ENCODE data around the gene TOGARAM1. TPM values are rescaled to one million over a fixed set of nuclear protein-coding genes. Genes with fewer than 3 reads are reported as not detected.
A peak's percentile ranks its signal among the peaks of the same experiment; 100 is the strongest.

The TOGARAM1 gene
- total RNA-seq, 2 donors from 2014 or later = 6.3 to 9.7 TPM

DNA sequence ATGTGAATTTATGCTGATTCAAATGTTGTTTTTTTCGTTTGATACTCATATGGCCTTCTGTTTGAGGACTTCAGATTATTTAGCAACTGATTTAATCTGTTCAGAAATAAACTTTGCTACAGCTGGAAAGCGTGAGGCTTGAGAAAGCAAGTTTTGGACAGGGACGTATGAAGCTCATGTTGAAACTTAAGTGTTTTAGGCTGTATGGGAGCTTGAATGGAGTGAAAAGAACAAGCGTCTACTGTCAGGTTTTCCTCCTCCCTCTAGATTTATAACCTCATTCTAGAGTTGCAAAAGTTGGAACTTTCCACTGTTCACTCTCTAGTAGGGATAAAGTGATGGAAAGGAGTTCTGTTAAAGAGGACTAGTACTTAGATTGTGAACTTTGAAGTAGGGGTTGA, 123.0 kb downstream of the TOGARAM1 start:
- H3K36me3 Mint-ChIP-seq (ENCODE audit: insufficient read depth in 2 of 2) = peaks cover 4 to 8% of the 10 kb centered on the region in 2 donors
- peaks cover 55% of the 10 kb centered on the region for H3K4me1 Mint-ChIP-seq (ENCODE audit: low read depth)
- peak overlapping the region; percentile 94 to 98 for H3K4me3 Mint-ChIP-seq
- no peaks in the 10 kb centered on the region for H3K9me3 Mint-ChIP-seq
- DNase-seq (no peak), ATAC-seq (replicated peaks in 1 of 2) (no peak)
- peak overlapping the region; percentile 97 for H3K27ac Mint-ChIP-seq
- no peaks in the 10 kb centered on the region for H3K27me3 Mint-ChIP-seq (ENCODE audit: low read depth)

GRCh38 chr14:45089813-45090212, 127.8 kb downstream of the TOGARAM1 start:
- peak; percentile 18 to 32 for DNase-seq
- no peaks in the 10 kb centered on the region for H3K27me3 Mint-ChIP-seq (ENCODE audit: low read depth)
- no peaks in the 10 kb centered on the region for H3K9me3 Mint-ChIP-seq
- peak overlapping the region; percentile 15 to 17 for H3K4me3 Mint-ChIP-seq
- ATAC-seq (replicated peaks in 1 of 2) = peak; percentile 99
- peaks cover 75% of the 10 kb centered on the region for H3K4me1 Mint-ChIP-seq (ENCODE audit: low read depth)
- H3K27ac Mint-ChIP-seq = peak overlapping the region; percentile 0
- peaks cover 4 to 19% of the 10 kb centered on the region in 2 donors for H3K36me3 Mint-ChIP-seq (ENCODE audit: insufficient read depth in 2 of 2)

DNA sequence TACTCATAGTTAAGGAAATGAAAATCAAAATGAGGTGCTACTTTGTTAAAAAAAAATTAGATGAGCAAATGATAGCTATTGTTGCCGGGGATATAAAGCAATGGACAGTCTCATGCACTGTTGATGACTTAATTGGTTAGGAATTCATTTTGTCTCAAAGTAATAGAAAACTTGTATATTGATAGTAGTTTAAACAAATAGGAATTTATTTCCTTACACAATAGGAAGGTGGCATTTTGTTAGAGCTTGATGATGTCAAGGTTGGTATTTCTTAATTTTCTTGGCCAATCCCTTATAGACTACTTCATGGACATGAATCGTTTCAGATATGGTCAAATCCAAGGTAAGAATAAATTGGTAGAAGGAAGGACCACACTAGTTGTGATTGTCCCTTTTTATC, 129.7 kb downstream of the TOGARAM1 start:
- ATAC-seq (replicated peaks in 1 of 2) (no peak), DNase-seq (no peak)
- Mint-ChIP-seq H3K27me3 (ENCODE audit: low read depth) (no peaks in the 10 kb centered on the region), H3K9me3 (no peaks in the 10 kb centered on the region), H3K4me1 (ENCODE audit: low read depth) (peaks cover 66% of the 10 kb centered on the region), H3K36me3 (ENCODE audit: insufficient read depth in 2 of 2) (peaks cover 8 to 29% of the 10 kb centered on the region in 2 donors), H3K4me3 (no peak overlapping the region), H3K27ac (peak overlapping the region; percentile 19)

DNA sequence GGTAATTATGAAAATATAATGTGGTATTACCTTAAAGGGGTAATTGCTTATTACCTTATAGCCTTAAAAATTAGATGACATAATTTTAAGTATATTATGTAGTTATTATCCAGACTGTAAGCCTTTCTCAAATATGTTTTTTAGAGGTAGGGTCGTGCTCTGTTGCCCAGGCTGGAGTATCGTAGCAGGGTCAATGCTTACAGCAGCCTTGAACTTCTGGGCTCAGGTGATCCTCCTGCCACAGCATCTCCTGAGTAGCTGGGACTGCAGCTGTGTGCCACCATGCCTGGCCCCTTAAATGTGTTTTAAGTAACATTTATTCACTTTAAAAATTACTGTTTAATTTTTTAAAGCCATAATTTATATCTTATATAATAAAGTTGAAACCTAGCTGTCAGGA, 132.3 kb downstream of the TOGARAM1 start:
- peaks cover 8 to 37% of the 10 kb centered on the region in 2 donors for H3K36me3 Mint-ChIP-seq (ENCODE audit: insufficient read depth in 2 of 2)

DNA sequence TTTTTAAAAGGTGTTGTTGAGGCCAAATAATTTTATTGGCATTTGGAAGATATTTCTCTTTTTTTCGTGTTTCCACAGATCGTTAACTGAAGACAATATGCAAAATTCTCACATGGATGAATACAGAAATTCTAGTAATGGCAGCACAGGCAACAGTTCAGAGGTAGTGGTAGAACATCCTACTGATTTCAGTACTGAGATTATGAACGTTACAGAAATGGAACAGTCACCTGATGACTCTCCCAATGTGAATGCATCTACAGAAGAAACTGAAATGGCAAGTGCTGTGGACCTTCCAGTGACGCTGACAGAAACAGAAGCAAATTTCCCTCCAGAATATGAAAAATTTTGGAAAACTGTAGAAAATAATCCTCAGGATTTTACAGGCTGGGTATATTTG, 133.2 kb downstream of the TOGARAM1 start:
- ATAC-seq (replicated peaks in 1 of 2) = peak; percentile 82 to 97
- Mint-ChIP-seq H3K27ac (peak overlapping the region; percentile 44), H3K4me3 (peak overlapping the region in 1 of 2 donors; percentile 43), H3K27me3 (ENCODE audit: low read depth) (no peaks in the 10 kb centered on the region), H3K36me3 (ENCODE audit: insufficient read depth in 2 of 2) (peaks cover 8 to 43% of the 10 kb centered on the region in 2 donors), H3K9me3 (no peaks in the 10 kb centered on the region), H3K4me1 (ENCODE audit: low read depth) (peaks cover 33% of the 10 kb centered on the region)
- DNase-seq = no peak

More for the DNA sequence above, 132.3 kb downstream of the TOGARAM1 start:
- no peak for ATAC-seq (replicated peaks in 1 of 2)
- Mint-ChIP-seq H3K4me3 (no peak overlapping the region), H3K4me1 (ENCODE audit: low read depth) (peaks cover 42% of the 10 kb centered on the region), H3K9me3 (no peaks in the 10 kb centered on the region), H3K27ac (no peak overlapping the region), H3K27me3 (ENCODE audit: low read depth) (no peaks in the 10 kb centered on the region)
- DNase-seq = no peak

- Mint-ChIP-seq H3K27me3 (ENCODE audit: low read depth) (no peaks in the 10 kb centered on the region), H3K27ac (no peak overlapping the region), H3K4me1 (ENCODE audit: low read depth) (peaks cover 23% of the 10 kb centered on the region), H3K4me3 (no peak overlapping the region), H3K36me3 (ENCODE audit: insufficient read depth in 2 of 2) (peaks cover 8 to 50% of the 10 kb centered on the region in 2 donors), H3K9me3 (no peaks in the 10 kb centered on the region)
- ATAC-seq (replicated peaks in 1 of 2) (no peak), DNase-seq (no peak)
Observed at GRCh38 chr14:45096218-45096617, 134.2 kb downstream of the TOGARAM1 start.

DNA sequence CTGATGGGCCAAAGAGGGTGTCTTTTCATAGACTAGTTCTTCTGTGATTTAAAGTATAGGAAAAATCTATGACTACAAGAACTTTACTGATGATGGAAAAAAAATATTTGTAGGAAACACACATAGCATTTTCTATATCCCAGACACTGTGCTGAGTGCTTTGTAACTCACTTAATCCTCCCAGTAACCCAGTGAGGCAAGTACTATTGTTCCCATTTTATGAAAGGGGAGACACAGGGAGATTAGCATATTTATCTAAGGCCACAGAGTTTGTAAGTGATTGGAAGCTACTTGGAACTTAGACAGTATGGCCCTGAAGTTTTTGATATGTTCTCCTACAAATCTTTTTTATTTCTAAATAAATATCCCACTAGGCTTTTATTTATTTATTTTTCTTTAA, 141.8 kb downstream of the TOGARAM1 start:
- Mint-ChIP-seq H3K27me3 (ENCODE audit: low read depth) (no peaks in the 10 kb centered on the region), H3K4me1 (ENCODE audit: low read depth) (no peaks in the 10 kb centered on the region), H3K27ac (peak overlapping the region; percentile 19), H3K36me3 (ENCODE audit: insufficient read depth in 2 of 2) (peaks cover 4 to 46% of the 10 kb centered on the region in 2 donors), H3K4me3 (no peak overlapping the region), H3K9me3 (peaks cover 0 to 2% of the 10 kb centered on the region in 2 donors)
- no peak for ATAC-seq (replicated peaks in 1 of 2)
- no peak for DNase-seq

GRCh38 chr14:45104561-45104960, 142.6 kb downstream of the TOGARAM1 start:
- Mint-ChIP-seq H3K9me3 (peaks cover 0 to 2% of the 10 kb centered on the region in 2 donors), H3K27ac (peak overlapping the region; percentile 59), H3K36me3 (ENCODE audit: insufficient read depth in 2 of 2) (peaks cover 4 to 42% of the 10 kb centered on the region in 2 donors)

DNA sequence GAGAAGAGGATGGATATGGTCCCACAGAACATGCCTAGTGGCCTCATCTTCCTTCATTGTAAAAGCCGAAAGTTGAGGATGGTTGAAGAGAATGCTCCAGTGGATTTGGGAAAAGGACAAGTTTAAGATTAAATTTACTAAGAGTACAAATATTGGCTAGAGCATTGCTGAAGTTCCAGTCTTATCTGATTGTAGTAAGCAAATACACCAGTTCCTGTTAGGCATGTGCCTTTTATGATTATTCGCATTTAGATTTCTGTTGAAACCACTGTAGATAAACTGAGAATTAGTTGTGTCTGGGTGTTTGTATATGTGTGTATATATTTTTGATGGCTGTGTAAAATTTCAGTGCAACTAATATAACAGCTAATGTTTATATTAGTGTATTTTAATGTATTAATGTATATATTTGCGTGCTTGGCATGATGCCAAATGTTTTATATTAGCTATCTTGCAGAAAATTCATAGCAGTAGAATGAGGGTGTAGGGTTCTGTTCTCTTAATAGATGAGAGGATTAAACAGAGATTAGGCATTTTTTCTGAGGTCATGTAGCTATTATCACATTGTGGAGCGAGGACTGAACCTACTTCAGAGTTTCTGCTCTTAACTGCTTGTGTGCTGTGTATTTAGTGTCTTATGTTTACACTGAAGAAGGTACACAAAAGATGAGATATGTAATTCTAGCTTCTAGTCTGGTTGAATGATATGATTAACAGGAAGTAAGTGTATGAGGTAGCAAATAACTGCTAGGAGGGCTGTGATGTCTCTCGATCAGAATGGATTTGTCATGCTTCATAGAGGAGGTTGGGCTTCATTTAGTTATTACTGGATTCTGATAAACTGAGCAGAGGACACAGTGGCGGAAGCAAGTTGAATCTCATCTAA, 151.1 kb downstream of the TOGARAM1 start:
- Mint-ChIP-seq H3K4me1 (ENCODE audit: low read depth) (peaks cover 25% of the 10 kb centered on the region), H3K36me3 (ENCODE audit: insufficient read depth in 2 of 2) (peaks cover 12 to 33% of the 10 kb centered on the region in 2 donors), H3K9me3 (no peaks in the 10 kb centered on the region), H3K27me3 (ENCODE audit: low read depth) (no peaks in the 10 kb centered on the region), H3K27ac (peak overlapping the region; percentile 98), H3K4me3 (peak overlapping the region; percentile 7 to 86)
- no peak for DNase-seq
- ATAC-seq (replicated peaks in 1 of 2) = peak; percentile 50 to 73

More at GRCh38 chr14:45104561-45104960, 142.6 kb downstream of the TOGARAM1 start:
- H3K4me3 Mint-ChIP-seq = no peak overlapping the region
- no peaks in the 10 kb centered on the region for H3K4me1 Mint-ChIP-seq (ENCODE audit: low read depth)
- no peak for DNase-seq
- no peaks in the 10 kb centered on the region for H3K27me3 Mint-ChIP-seq (ENCODE audit: low read depth)
- ATAC-seq (replicated peaks in 1 of 2) = no peak

DNA sequence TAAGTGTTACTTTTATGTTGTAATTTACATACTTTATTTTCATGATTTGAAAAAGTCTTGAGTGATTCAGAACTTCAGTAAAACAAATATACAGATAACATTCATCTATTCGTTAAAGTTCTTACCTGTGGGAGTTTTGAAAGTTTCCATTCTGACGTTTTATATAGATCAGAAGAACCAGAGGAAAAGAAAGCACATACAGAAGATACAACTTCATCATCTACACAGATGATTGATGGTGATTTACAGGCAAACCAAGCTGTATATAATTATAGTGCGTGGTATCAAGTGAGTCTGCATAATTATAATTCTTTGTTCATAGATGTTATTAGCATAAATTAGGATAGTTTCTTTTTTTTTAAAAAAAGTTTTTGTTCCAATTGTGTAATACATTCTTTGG, 152.3 kb downstream of the TOGARAM1 start:
- no peaks in the 10 kb centered on the region for H3K27me3 Mint-ChIP-seq (ENCODE audit: low read depth)
- H3K9me3 Mint-ChIP-seq = no peaks in the 10 kb centered on the region
- H3K36me3 Mint-ChIP-seq (ENCODE audit: insufficient read depth in 2 of 2) = peaks cover 14 to 30% of the 10 kb centered on the region in 2 donors
- peak; percentile 87 to 91 for ATAC-seq (replicated peaks in 1 of 2)
- peak overlapping the region; percentile 93 for H3K27ac Mint-ChIP-seq
- peaks cover 25% of the 10 kb centered on the region for H3K4me1 Mint-ChIP-seq (ENCODE audit: low read depth)
- no peak for DNase-seq
- peak overlapping the region in 1 of 2 donors; percentile 55 for H3K4me3 Mint-ChIP-seq

DNA sequence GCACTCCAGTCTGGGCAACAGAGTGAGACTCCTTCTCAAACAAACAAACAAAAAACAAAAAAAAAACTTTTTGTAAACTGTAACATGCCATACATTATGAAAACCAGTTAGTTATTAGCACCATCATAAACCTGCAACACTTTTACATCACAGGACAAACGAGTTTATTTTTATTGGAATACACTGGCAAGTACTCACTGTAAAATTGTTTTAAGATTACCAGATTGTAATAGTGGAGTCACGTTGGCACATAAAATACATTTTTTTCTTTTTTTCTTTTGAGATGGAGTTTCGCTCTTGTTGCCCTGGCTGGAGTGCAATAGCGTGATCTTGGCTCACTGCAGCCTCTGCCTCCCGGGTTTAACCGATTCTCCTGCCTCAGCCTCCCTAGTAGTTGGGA, 156.6 kb downstream of the TOGARAM1 start:
- Mint-ChIP-seq H3K9me3 (no peaks in the 10 kb centered on the region), H3K27ac (no peak overlapping the region), H3K36me3 (ENCODE audit: insufficient read depth in 2 of 2) (peaks cover 5 to 24% of the 10 kb centered on the region in 2 donors), H3K4me1 (ENCODE audit: low read depth) (peaks cover 20% of the 10 kb centered on the region), H3K27me3 (ENCODE audit: low read depth) (no peaks in the 10 kb centered on the region), H3K4me3 (no peak overlapping the region)
- no peak for ATAC-seq (replicated peaks in 1 of 2)
- no peak for DNase-seq

DNA sequence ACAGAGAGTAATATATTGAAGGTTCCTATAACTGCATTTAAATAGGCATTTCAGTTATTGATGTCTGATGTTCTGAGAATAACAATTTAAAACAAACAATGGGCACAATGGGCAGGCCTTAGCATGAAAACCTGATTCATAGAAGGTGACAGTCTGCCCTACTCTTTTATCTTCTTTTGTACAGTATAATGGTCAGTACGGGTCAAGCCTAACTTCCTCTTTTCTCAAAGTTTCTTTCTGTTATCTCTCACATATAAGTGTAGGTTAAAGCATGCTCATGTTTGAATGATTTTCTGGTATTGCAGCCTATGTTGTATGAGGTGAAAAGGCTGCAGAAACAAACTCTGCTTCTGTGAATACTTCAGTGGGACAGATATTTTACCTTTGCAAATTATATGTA, 158.1 kb downstream of the TOGARAM1 start:
- peaks cover 7% of the 10 kb centered on the region for H3K4me1 Mint-ChIP-seq (ENCODE audit: low read depth)
- H3K27me3 Mint-ChIP-seq (ENCODE audit: low read depth) = no peaks in the 10 kb centered on the region
- no peak for DNase-seq
- ATAC-seq (replicated peaks in 1 of 2) = no peak
- peaks cover 4 to 28% of the 10 kb centered on the region in 2 donors for H3K36me3 Mint-ChIP-seq (ENCODE audit: insufficient read depth in 2 of 2)
- no peak overlapping the region for H3K27ac Mint-ChIP-seq
- H3K9me3 Mint-ChIP-seq = no peaks in the 10 kb centered on the region
- no peak overlapping the region for H3K4me3 Mint-ChIP-seq

DNA sequence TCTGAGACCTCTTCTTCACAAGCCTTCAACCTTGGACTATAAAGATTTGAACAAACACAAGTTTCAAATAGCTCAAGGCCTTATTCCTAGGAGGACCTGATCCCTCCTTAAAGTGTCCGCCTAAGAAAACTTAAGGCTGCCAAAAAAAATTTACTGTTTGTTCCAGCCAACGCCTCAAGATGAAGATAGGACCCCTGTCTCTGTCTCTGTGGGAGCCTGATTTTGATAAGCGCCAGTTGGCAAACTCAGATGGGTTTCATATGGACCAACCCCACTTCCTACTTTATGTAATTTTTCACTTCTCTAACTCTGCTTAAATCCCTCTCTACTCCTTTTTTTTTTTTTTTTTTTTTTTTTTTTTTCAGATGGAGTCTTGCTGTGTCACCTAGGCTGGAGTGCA, 161.3 kb downstream of the TOGARAM1 start:
- Mint-ChIP-seq H3K4me1 (ENCODE audit: low read depth) (no peaks in the 10 kb centered on the region), H3K9me3 (no peaks in the 10 kb centered on the region), H3K27ac (no peak overlapping the region), H3K36me3 (ENCODE audit: insufficient read depth in 2 of 2) (peaks cover 7 to 31% of the 10 kb centered on the region in 2 donors), H3K27me3 (ENCODE audit: low read depth) (no peaks in the 10 kb centered on the region), H3K4me3 (no peak overlapping the region)
- no peak for ATAC-seq (replicated peaks in 1 of 2)
- DNase-seq = no peak
